H9 (cell line): Measurements from ENCODE around the gene RBM5. TPM values are rescaled to one million over a fixed set of nuclear protein-coding genes. Genes with fewer than 3 reads are reported as not detected.
"Not testable (repeated sequence)": the region's sequence is repeated elsewhere in the genome, so short reads cannot be mapped to it uniquely, and the experiment has no call there.

Experiments used
- DNase-seq: peaks from one replicate; pipeline ENCODE4 v3.0.0-alpha.2; 2017
- H2AFZ ChIP-seq: one replicate; pipeline ENCODE4 v1.6.1; 2013; ENCODE audit warnings: mild to moderate bottlenecking, low read length, control low read depth, moderate library complexity
- H2AK5ac ChIP-seq: 2 replicates; pipeline ENCODE4 v1.6.1; 2013; ENCODE audit warnings: low read length, control low read depth, mixed read lengths; ENCODE audit not compliant: insufficient read length
- H2BK120ac ChIP-seq: one replicate; pipeline ENCODE4 v1.6.1; 2013; ENCODE audit warnings: low read depth, mild to moderate bottlenecking, low read length, control low read depth, inconsistent platforms; ENCODE audit not compliant: poor library complexity, severe bottlenecking
- H2BK12ac ChIP-seq: 2 replicates; pipeline ENCODE4 v1.6.1; 2013; ENCODE audit warnings: low read length, control low read depth, mixed read lengths, low read depth; ENCODE audit not compliant: insufficient read length
- H2BK15ac ChIP-seq: 2 replicates; pipeline ENCODE4 v1.6.1; 2013; ENCODE audit warnings: low read depth, low read length, control low read depth
- H2BK20ac ChIP-seq: one replicate; pipeline ENCODE4 v1.6.1; 2013; ENCODE audit warnings: low read depth, mild to moderate bottlenecking, low read length, control low read depth, inconsistent platforms; ENCODE audit not compliant: poor library complexity, severe bottlenecking
- H2BK5ac ChIP-seq: 2 replicates; pipeline ENCODE4 v1.6.1; 2013; ENCODE audit warnings: low read length, control low read depth, mixed read lengths; ENCODE audit not compliant: insufficient read length
- H3K14ac ChIP-seq: 2 replicates; pipeline ENCODE4 v1.6.1; 2013; ENCODE audit warnings: low read length, control low read depth; ENCODE audit not compliant: insufficient read depth
- H3K18ac ChIP-seq: 2 replicates; pipeline ENCODE4 v1.6.1; 2013; ENCODE audit warnings: low read depth, mild to moderate bottlenecking, mixed read lengths, low read length, control low read depth; ENCODE audit not compliant: insufficient read length
- H3K23ac ChIP-seq: 2 replicates; pipeline ENCODE4 v1.6.1; 2013; ENCODE audit warnings: low read length, control low read depth, mixed read lengths, low read depth; ENCODE audit not compliant: insufficient read length
- H3K23me2 ChIP-seq: 2 replicates; pipeline ENCODE4 v1.6.1; 2013; ENCODE audit warnings: low read depth, mild to moderate bottlenecking, mixed read lengths, low read length, control low read depth; ENCODE audit not compliant: insufficient read length, poor library complexity, severe bottlenecking
- H3K27ac ChIP-seq: 2 replicates; pipeline ENCODE4 v1.5.1; 2013; ENCODE audit warnings: low read length, control low read depth, mixed read lengths, low read depth; ENCODE audit not compliant: insufficient read length
- H3K27me3 ChIP-seq: 2 replicates; pipeline ENCODE4 v1.6.1; 2013; ENCODE audit warnings: low read length, control low read depth, inconsistent platforms; ENCODE audit not compliant: insufficient read depth
- H3K4ac ChIP-seq: 2 replicates; pipeline ENCODE4 v1.6.1; 2013; ENCODE audit warnings: low read depth, mild to moderate bottlenecking, control low read depth, inconsistent platforms, low read length, moderate library complexity
- H3K4me1 ChIP-seq: 2 replicates; pipeline ENCODE4 v1.6.1; 2013; ENCODE audit warnings: low read length, control low read depth, inconsistent platforms; ENCODE audit not compliant: insufficient read depth
- H3K4me2 ChIP-seq: 2 replicates; pipeline ENCODE4 v1.6.1; 2013; ENCODE audit warnings: low read length, control low read depth, mixed read lengths; ENCODE audit not compliant: insufficient read length, insufficient read depth
- H3K56ac ChIP-seq: 2 replicates; pipeline ENCODE4 v1.6.1; 2013; ENCODE audit warnings: low read depth, mild to moderate bottlenecking, mixed read lengths, low read length, control low read depth; ENCODE audit not compliant: insufficient read length
- H3K79me1 ChIP-seq: 2 replicates; pipeline ENCODE4 v1.6.1; 2013; ENCODE audit warnings: low read depth, mild to moderate bottlenecking, moderate library complexity, low read length, control low read depth, inconsistent platforms; ENCODE audit not compliant: insufficient read depth, poor library complexity, severe bottlenecking
- H3K79me2 ChIP-seq: 2 replicates; pipeline ENCODE4 v1.6.1; 2013; ENCODE audit warnings: low read length, control low read depth, inconsistent platforms; ENCODE audit not compliant: insufficient read depth
- H3K9ac ChIP-seq: 2 replicates; pipeline ENCODE4 v1.6.1; 2013; ENCODE audit warnings: low read length, control low read depth, mixed read lengths; ENCODE audit not compliant: insufficient read length; ENCODE audit errors: extremely low read depth
- H3K9me3 ChIP-seq: one replicate; pipeline ENCODE4 v1.6.1; 2013; ENCODE audit warnings: low read depth, low read length, inconsistent platforms; ENCODE audit not compliant: control insufficient read depth
- H3T11ph ChIP-seq: one replicate; pipeline ENCODE4 v1.6.1; 2013; ENCODE audit warnings: mild to moderate bottlenecking, low read length, control low read depth, inconsistent platforms
- H4K20me1 ChIP-seq: one replicate; pipeline ENCODE4 v1.6.1; 2013; ENCODE audit not compliant: control insufficient read depth, insufficient read length, insufficient read depth
- H4K5ac ChIP-seq: 2 replicates; pipeline ENCODE4 v1.6.1; 2013; ENCODE audit warnings: low read depth, mild to moderate bottlenecking, mixed read lengths, low read length, control low read depth; ENCODE audit not compliant: insufficient read length
- H4K8ac ChIP-seq: replicated peaks from 2 replicates; pipeline ENCODE4 v1.6.1; 2013; ENCODE audit warnings: low read length, control low read depth, mixed read lengths, low read depth; ENCODE audit not compliant: insufficient read length
- H4K91ac ChIP-seq: 2 replicates; pipeline ENCODE4 v1.6.1; 2013; ENCODE audit warnings: low read depth, mild to moderate bottlenecking, moderate library complexity, mixed read lengths, low read length, control low read depth; ENCODE audit not compliant: insufficient read length
- H3K27ac Mint-ChIP-seq, 3 experiments: 2 replicates in 2 of 3; 3 replicates in 1 of 3; pipeline ENCODE4 v1.8.0; 2020 to 2021; ENCODE audit warnings: mixed read lengths in 3 of 3, mild to moderate bottlenecking in 1 of 3, moderate library complexity in 1 of 3
- H3K27me3 Mint-ChIP-seq: 2 replicates; pipeline ENCODE4 v1.8.0; 2021; ENCODE audit warnings: low read depth, mild to moderate bottlenecking, moderate library complexity, mixed read lengths
- H3K36me3 Mint-ChIP-seq, 3 experiments: 2 replicates in 2 of 3; 3 replicates in 1 of 3; pipeline ENCODE4 v1.8.0; 2020 to 2021; ENCODE audit warnings: low read depth in 3 of 3, mixed read lengths in 3 of 3; ENCODE audit not compliant: insufficient read depth in 1 of 3
- H3K4me1 Mint-ChIP-seq, 2 experiments: 2 replicates each; pipeline ENCODE4 v1.8.0; 2020; ENCODE audit warnings: mixed read lengths in 2 of 2
- H3K4me3 Mint-ChIP-seq, 2 experiments: 2 replicates in 1 of 2; 3 replicates in 1 of 2; pipeline ENCODE4 v1.8.0; 2020 to 2021; ENCODE audit warnings: mild to moderate bottlenecking in 2 of 2, mixed read lengths in 2 of 2, moderate library complexity in 1 of 2
- H3K9me3 Mint-ChIP-seq, 2 experiments: 2 replicates in 1 of 2; 3 replicates in 1 of 2; pipeline ENCODE4 v1.8.0; 2020; ENCODE audit warnings: mild to moderate bottlenecking in 2 of 2, mixed read lengths in 2 of 2, moderate library complexity in 1 of 2
- WGBS: extraction: QIAGEN DNeasy Blood & Tissue Kit; methylation state at CpG from one replicate; pipeline ENCODE4 v1.1.7; 2013; ENCODE audit warnings: missing lambda C conversion rate, low lambda C conversion rate, mixed read lengths; ENCODE audit not compliant: insufficient read length; ENCODE audit errors: extremely low coverage; 5-methylcytosine and 5-hydroxymethylcytosine counted together
- total RNA-seq: library from RNA; stranded (reverse); gene quantifications from 2 replicates; pipeline ENCODE4 v1.2.1, GENCODE V29; 2021
- TF ChIP-seq, protein P1 (sequence below): fragments of 200-600 bp; sonication (generic); conservative IDR thresholded peaks from 3 replicates; pipeline ENCODE4 v1.8.0; 2021; ENCODE audit warnings: antibody characterized with exemption, mild to moderate bottlenecking

The RBM5 gene
- total RNA-seq, 1 experiment from 2014 or later = 123 TPM

DNA sequence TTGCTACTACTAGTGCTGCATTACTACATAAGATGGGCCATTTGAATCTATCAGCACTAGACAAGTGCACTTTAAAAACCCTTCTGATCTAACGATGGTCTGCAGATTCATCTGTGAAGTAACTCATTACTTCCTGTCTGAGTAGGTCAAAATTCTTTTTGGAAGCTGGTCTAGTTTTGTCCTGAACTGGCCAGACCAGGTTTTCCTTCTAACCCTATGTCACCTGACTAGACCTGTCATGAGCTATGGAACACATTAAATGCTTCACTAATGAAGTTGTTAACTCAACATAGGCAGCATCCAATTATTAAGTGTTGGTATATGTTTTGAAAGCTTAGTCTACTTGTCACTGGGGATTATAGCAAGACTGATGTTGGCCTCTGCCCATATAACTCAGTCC lies 10.1 kb upstream of the RBM5 start:
- H3K4me1 ChIP-seq = no peaks in the 10 kb centered on the region
- H3K14ac ChIP-seq = no peak overlapping the region
- H3K4me3 Mint-ChIP-seq = no peak overlapping the region
- H2AFZ ChIP-seq = no peak overlapping the region
- no peaks in the 10 kb centered on the region for H3K9me3 ChIP-seq
- no peak overlapping the region for H3K9ac ChIP-seq
- H2BK12ac ChIP-seq = no peak overlapping the region
- H4K8ac ChIP-seq = no peak overlapping the region
- no peaks in the 10 kb centered on the region for H3K79me1 ChIP-seq
- peaks cover 18 to 32% (median 31%) of the 10 kb centered on the region in 3 experiments; a peak in 6 of 7 replicates for H3K36me3 Mint-ChIP-seq
- H4K91ac ChIP-seq = no peak overlapping the region
- H3K27me3 ChIP-seq = no peaks in the 10 kb centered on the region
- H2AK5ac ChIP-seq = no peak overlapping the region
- no peak overlapping the region for H3K27ac Mint-ChIP-seq
- no peaks in the 10 kb centered on the region for H3K27me3 Mint-ChIP-seq
- H3K4me1 Mint-ChIP-seq = 0 out of 4 replicates have a peak, but pooled peaks cover 2% of the 10 kb centered on the region in 2 experiments
- TF ChIP-seq, protein P1, sequence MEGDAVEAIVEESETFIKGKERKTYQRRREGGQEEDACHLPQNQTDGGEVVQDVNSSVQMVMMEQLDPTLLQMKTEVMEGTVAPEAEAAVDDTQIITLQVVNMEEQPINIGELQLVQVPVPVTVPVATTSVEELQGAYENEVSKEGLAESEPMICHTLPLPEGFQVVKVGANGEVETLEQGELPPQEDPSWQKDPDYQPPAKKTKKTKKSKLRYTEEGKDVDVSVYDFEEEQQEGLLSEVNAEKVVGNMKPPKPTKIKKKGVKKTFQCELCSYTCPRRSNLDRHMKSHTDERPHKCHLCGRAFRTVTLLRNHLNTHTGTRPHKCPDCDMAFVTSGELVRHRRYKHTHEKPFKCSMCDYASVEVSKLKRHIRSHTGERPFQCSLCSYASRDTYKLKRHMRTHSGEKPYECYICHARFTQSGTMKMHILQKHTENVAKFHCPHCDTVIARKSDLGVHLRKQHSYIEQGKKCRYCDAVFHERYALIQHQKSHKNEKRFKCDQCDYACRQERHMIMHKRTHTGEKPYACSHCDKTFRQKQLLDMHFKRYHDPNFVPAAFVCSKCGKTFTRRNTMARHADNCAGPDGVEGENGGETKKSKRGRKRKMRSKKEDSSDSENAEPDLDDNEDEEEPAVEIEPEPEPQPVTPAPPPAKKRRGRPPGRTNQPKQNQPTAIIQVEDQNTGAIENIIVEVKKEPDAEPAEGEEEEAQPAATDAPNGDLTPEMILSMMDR = no peak
- WGBS = no CpG with 5 or more reads among the region's 1 CpG
- H3T11ph ChIP-seq = no peak overlapping the region
- H3K23ac ChIP-seq = no peak overlapping the region
- no peak overlapping the region for H3K18ac ChIP-seq
- H4K5ac ChIP-seq = no peak overlapping the region
- no peak for DNase-seq
- H2BK120ac ChIP-seq = no peak overlapping the region
- no peak overlapping the region for H2BK5ac ChIP-seq
- no peak overlapping the region for H2BK20ac ChIP-seq
- H3K9me3 Mint-ChIP-seq = peaks cover 2 to 3% of the 10 kb centered on the region in 2 experiments; a peak in 4 of 5 replicates
- no peak overlapping the region for H3K4ac ChIP-seq
- H3K79me2 ChIP-seq = no peaks in the 10 kb centered on the region
- no peaks in the 10 kb centered on the region for H3K23me2 ChIP-seq
- H3K27ac ChIP-seq = no peak overlapping the region
- H3K56ac ChIP-seq = no peak overlapping the region
- no peak overlapping the region for H2BK15ac ChIP-seq
- H3K4me2 ChIP-seq = no peak overlapping the region
- no peaks in the 10 kb centered on the region for H4K20me1 ChIP-seq

DNA sequence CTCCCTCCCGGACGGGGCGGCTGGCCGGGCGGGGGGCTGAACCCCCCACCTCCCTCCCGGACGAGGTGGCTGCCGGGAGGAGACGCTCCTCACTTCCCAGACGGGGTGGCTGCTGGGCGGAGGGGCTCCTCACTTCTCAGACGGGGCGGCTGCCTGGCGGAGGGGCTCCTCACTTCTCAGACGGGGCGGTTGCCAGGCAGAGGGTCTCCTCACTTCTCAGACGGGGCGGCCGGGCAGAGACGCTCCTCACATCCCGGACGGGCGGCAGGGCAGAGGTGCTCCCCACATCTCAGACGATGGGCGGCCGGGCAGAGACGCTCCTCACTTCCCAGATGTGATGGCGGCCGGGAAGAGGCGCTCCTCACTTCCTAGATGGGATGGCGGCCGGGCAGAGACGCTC lies 3.8 kb upstream of the RBM5 start:
- not testable (repeated sequence) for DNase-seq, H2AK5ac ChIP-seq, H3K27ac ChIP-seq, H2BK15ac ChIP-seq, H3K4me1 ChIP-seq, H3K23ac ChIP-seq, H3K27me3 Mint-ChIP-seq, H3K4me1 Mint-ChIP-seq, H2BK20ac ChIP-seq, H3K56ac ChIP-seq, H4K8ac ChIP-seq, H3K9ac ChIP-seq, H3K79me1 ChIP-seq, H4K5ac ChIP-seq, H3T11ph ChIP-seq, H2BK120ac ChIP-seq, H4K20me1 ChIP-seq, H3K14ac ChIP-seq, H3K79me2 ChIP-seq, H3K4ac ChIP-seq, H3K18ac ChIP-seq, H3K4me3 Mint-ChIP-seq, H2BK12ac ChIP-seq, H4K91ac ChIP-seq, H3K27ac Mint-ChIP-seq, H3K4me2 ChIP-seq, H2BK5ac ChIP-seq, H3K23me2 ChIP-seq, H3K36me3 Mint-ChIP-seq, H3K27me3 ChIP-seq, H3K9me3 ChIP-seq, H2AFZ ChIP-seq
- H3K9me3 Mint-ChIP-seq = peaks cover 9 to 13% of the 10 kb centered on the region in 2 experiments
- no CpG with 5 or more reads among the region's 33 CpGs for WGBS
